Aorta (tissue), 5 donors: ENCODE measurements around the gene RARG. TPM values are rescaled to one million over a fixed set of nuclear protein-coding genes. Genes with fewer than 3 reads are reported as not detected.

Source experiments
- ATAC-seq: fragments of 200-7000 bp; cut with Tn5 transposase; one replicate; pipeline ENCODE4 v1.9.1; 2022; ENCODE audit warnings: moderate library complexity; ENCODE audit not compliant: low FRiP score
- DNase-seq, 2 donors: peaks; one replicate each; pipeline ENCODE4 v3.0.0-alpha.2; 2020
- H3K27ac ChIP-seq, 2 donors: one replicate each; pipeline ENCODE4 v1.5.1; 2013; ENCODE audit warnings: low read length in 2 of 2, mild to moderate bottlenecking in 2 of 2, moderate library complexity in 2 of 2, control low read depth in 1 of 2, inconsistent platforms in 1 of 2, low read depth in 1 of 2
- H3K27me3 ChIP-seq, 2 donors: one replicate each; pipeline ENCODE4 v1.6.1; 2013; ENCODE audit warnings: control low read depth in 1 of 2, low read length in 1 of 2, mild to moderate bottlenecking in 1 of 2, moderate library complexity in 1 of 2; ENCODE audit not compliant: insufficient read depth in 2 of 2, control insufficient read depth in 1 of 2
- H3K36me3 ChIP-seq, 2 donors: one replicate each; pipeline ENCODE4 v1.6.1; 2013; ENCODE audit warnings: control low read depth in 1 of 2, low read length in 1 of 2, mild to moderate bottlenecking in 1 of 2; ENCODE audit not compliant: insufficient read depth in 2 of 2, control insufficient read depth in 1 of 2
- H3K4me1 ChIP-seq, 2 donors: one replicate each; pipeline ENCODE4 v1.6.1; 2013; ENCODE audit warnings: low read length in 2 of 2, control low read depth in 1 of 2, mild to moderate bottlenecking in 1 of 2, moderate library complexity in 1 of 2; ENCODE audit not compliant: insufficient read depth in 2 of 2, control insufficient read depth in 1 of 2
- H3K4me3 ChIP-seq, 2 donors: one replicate each; pipeline ENCODE4 v1.5.1; 2013; ENCODE audit warnings: low read length in 2 of 2, control low read depth in 1 of 2, mild to moderate bottlenecking in 1 of 2
- H3K9me3 ChIP-seq: one replicate; pipeline ENCODE4 v1.6.1; 2013; ENCODE audit warnings: mild to moderate bottlenecking, low read length; ENCODE audit not compliant: control insufficient read depth
- WGBS, 2 donors: extraction: QIAGEN DNeasy Blood & Tissue Kit; methylation state at CpG; one replicate each; pipeline ENCODE4 v1.1.7; 2013; 5-methylcytosine and 5-hydroxymethylcytosine counted together
- intact Hi-C, 2 donors: fragments of 100-400 bp; cut with DNase I; formaldehyde crosslinking; loops; one replicate each; pipeline versions ENCODE4 v1.14.2 to v1.15.0; 2022
- polyA plus RNA-seq, 2 donors: library from polyadenylated mRNA; stranded (reverse); fragments of 200-250 nt; gene quantifications; one replicate each; pipeline ENCODE4 v1.2.3, GENCODE V29; 2013
- total RNA-seq, 2 donors: library from RNA; stranded (reverse); fragmentation: NEBNext Ultra II Directional; extraction: Animal tissue kit (Norgen Biotek cat#: 25700); gene quantifications; one replicate each; pipeline ENCODE4 v1.2.1, GENCODE V29; 2021
- donor health status: healthy with polysubstance abuse.
- donor health status: Bipolar disorder and iron deficiency.
- donor health status: DM: no; HTN: no; CAD: no.
- donor health status: DM: no; HTN: no; CAD: no.
- donor health status: DM: yes; HTN: yes; CAD: no.

Gene RARG
- total and polyA plus RNA-seq, 4 donors, result 14.5 to 63.9 (median 34.1) TPM

- peak overlapping the region; percentile 64 to 98 for H3K4me3 ChIP-seq
- intact Hi-C loops, result loop anchor here (2.0 to 5.0 kb wide), 2 partner anchors 35 to 40 kb away; no protein-coding TSS in a partner anchor
- H3K9me3 ChIP-seq, result no peaks in the 10 kb centered on the region
- H3K36me3 ChIP-seq, result no peaks in the 10 kb centered on the region
- H3K27me3 ChIP-seq, result no peaks in the 10 kb centered on the region
- DNase-seq (no peak), ATAC-seq (peak; percentile 1)
- peak overlapping the region in 1 of 2 donors; percentile 73 for H3K27ac ChIP-seq
- no peaks in the 10 kb centered on the region for H3K4me1 ChIP-seq
- 4 to 6% methylated on average over 19 of the region's 19 CpGs for WGBS, 2 donors
Observed at GRCh38 chr12:53252349-53252916, 20.4 kb upstream of the RARG start.

DNA sequence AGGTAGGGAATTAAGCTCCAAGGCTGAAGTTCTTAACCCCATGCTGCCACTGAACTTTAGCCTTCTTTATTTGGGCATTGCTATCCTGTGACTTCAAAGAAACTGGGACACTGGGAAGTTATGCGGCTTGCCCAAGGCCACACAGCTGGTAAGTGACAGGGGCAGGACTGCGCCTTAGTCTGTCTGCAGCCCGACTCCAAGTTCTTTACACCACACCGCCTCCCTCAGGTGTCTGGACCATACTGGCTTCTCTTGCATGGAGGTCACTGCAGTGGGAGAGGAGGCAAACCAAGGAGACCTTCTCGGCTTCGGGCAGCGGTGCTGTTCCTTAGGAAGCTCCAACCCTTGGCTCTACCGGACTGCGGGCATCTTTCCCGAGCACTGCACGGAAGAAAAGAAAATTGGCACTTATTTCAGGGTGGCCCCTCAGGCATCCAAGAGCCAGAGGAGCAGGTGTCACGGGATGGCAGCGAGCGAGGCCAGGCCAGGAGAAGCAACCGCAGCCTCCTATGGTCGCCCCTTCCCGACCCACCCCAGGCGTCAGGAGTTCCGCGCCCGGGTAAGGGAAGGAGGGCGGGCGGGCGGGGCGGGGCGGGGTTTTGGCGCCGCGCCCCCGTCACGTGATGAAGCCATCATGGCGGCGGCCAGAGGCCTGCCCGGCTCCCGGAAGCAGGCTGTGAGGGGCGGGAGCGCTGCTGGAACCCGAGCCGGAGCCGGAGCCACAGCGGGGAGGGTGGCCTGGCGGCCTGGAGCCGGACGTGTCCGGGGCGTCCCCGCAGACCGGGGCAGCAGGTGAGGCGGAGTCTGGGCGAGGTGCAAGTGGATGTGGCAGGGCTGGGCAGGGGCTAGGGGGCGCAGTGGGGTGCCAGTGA lies 19.7 kb upstream of the RARG start:
- DNase-seq (peak; percentile 82 to 92), ATAC-seq (peak; percentile 95)
- Histone ChIP-seq H3K27me3 (no peaks in the 10 kb centered on the region), H3K9me3 (no peaks in the 10 kb centered on the region), H3K27ac (peak overlapping the region in 1 of 2 donors; percentile 82), H3K36me3 (no peaks in the 10 kb centered on the region), H3K4me1 (no peaks in the 10 kb centered on the region), H3K4me3 (peak overlapping the region; percentile 64 to 98)
- intact Hi-C loops, result loop anchor here (2.0 to 5.0 kb wide), 3 partner anchors 19 to 39 kb away; partner anchors contain the start of gene RARG (in 1 of the 2)
- WGBS, 2 donors, result 0 to 1% methylated on average over 36 to 51 of the region's 51 CpGs

GRCh38 chr12:53245286-53245685 lies 13.3 kb upstream of the RARG start:
- WGBS, 2 donors, result 87 to 88% methylated on average over 3 of the region's 3 CpGs
- no peak for ATAC-seq
- H3K9me3 ChIP-seq, result no peaks in the 10 kb centered on the region

GRCh38 chr12:53244337-53244736 lies 12.3 kb upstream of the RARG start:
- H3K9me3 ChIP-seq, result no peaks in the 10 kb centered on the region
- no peak overlapping the region for H3K27ac ChIP-seq
- intact Hi-C loops, result no loop called here
- H3K4me1 ChIP-seq, result no peaks in the 10 kb centered on the region
- DNase-seq, result no peak
- no peak overlapping the region for H3K4me3 ChIP-seq
- ATAC-seq, result no peak
- WGBS, 2 donors, result 46 to 50% methylated on average over 1 of the region's 1 CpG
- no peaks in the 10 kb centered on the region for H3K27me3 ChIP-seq
- no peaks in the 10 kb centered on the region for H3K36me3 ChIP-seq

More at GRCh38 chr12:53245286-53245685, 13.3 kb upstream of the RARG start:
- no peak overlapping the region for H3K27ac ChIP-seq
- H3K4me3 ChIP-seq, result no peak overlapping the region
- no peak for DNase-seq
- H3K4me1 ChIP-seq, result no peaks in the 10 kb centered on the region
- no peaks in the 10 kb centered on the region for H3K36me3 ChIP-seq
- intact Hi-C loops, result no loop called here
- H3K27me3 ChIP-seq, result no peaks in the 10 kb centered on the region

GRCh38 chr12:53241623-53242412 lies 9.8 kb upstream of the RARG start:
- intact Hi-C loops, result no loop called here
- WGBS, 2 donors, result 69 to 76% methylated on average over 8 to 11 of the region's 11 CpGs
- Histone ChIP-seq H3K36me3 (no peaks in the 10 kb centered on the region), H3K9me3 (no peaks in the 10 kb centered on the region), H3K27me3 (no peaks in the 10 kb centered on the region), H3K27ac (no peak overlapping the region), H3K4me1 (no peaks in the 10 kb centered on the region), H3K4me3 (no peak overlapping the region)
- DNase-seq (no peak), ATAC-seq (no peak)

- no peak for DNase-seq
- intact Hi-C loops, result no loop called here
- Histone ChIP-seq H3K27ac (no peak overlapping the region), H3K27me3 (no peaks in the 10 kb centered on the region), H3K36me3 (no peaks in the 10 kb centered on the region), H3K4me1 (no peaks in the 10 kb centered on the region), H3K9me3 (no peaks in the 10 kb centered on the region), H3K4me3 (no peak overlapping the region)
- no peak for ATAC-seq
- 90% methylated on average over 10 of the region's 10 CpGs for WGBS, 2 donors
Observed at GRCh38 chr12:53239643-53240258, 7.7 kb upstream of the RARG start.

- peak in 1 of 2 donors; percentile 32 for DNase-seq
- WGBS, 2 donors, result 91 to 93% methylated on average over 1 of the region's 1 CpG
- Histone ChIP-seq H3K36me3 (no peaks in the 10 kb centered on the region), H3K27ac (no peak overlapping the region), H3K9me3 (no peaks in the 10 kb centered on the region), H3K4me1 (peaks cover 0 to 6% of the 10 kb centered on the region in 2 donors), H3K27me3 (no peaks in the 10 kb centered on the region), H3K4me3 (no peak overlapping the region)
- ATAC-seq, result no peak
- intact Hi-C loops, result no loop called here
Observed at GRCh38 chr12:53236443-53237111, 4.6 kb upstream of the RARG start.
